Retinal pigment epithelial cell (primary cell): Measurements from ENCODE around the gene PRRT1.

Experiments used
- DNase-seq: peaks from one replicate; pipeline ENCODE4 v3.0.0-alpha.2; 2010; ENCODE audit warnings: low read depth
- H3K4me3 ChIP-seq: 2 replicates; pipeline ENCODE4 v1.5.1; 2011; ENCODE audit warnings: mild to moderate bottlenecking, low read length, control low read depth, moderate library complexity
- CTCF ChIP-seq: conservative IDR thresholded peaks from 2 replicates; pipeline ENCODE4 v1.5.1; 2011; ENCODE audit warnings: low read depth, low read length, control low read depth, inconsistent platforms

Gene PRRT1

GRCh38 chr6:32152769-32153563 is 1.2 kb upstream of the PRRT1 start:
- peak overlapping the region; percentile 92 for H3K4me3 ChIP-seq

GRCh38 chr6:32151181-32151862 is 417 bp downstream of the PRRT1 start:
- no peak for DNase-seq
- TF ChIP-seq CTCF, result no peak
- H3K4me3 ChIP-seq, result no peak overlapping the region

More at GRCh38 chr6:32152769-32153563, 1.2 kb upstream of the PRRT1 start:
- no peak for TF ChIP-seq CTCF
- no peak for DNase-seq

- no peak for TF ChIP-seq CTCF
- H3K4me3 ChIP-seq, result no peak overlapping the region
- DNase-seq, result no peak
These were observed 1.5 kb downstream of the PRRT1 start for GRCh38 chr6:32149932-32150870.

- DNase-seq, result no peak
- no peak for TF ChIP-seq CTCF
- peak overlapping the region; percentile 56 for H3K4me3 ChIP-seq
These were observed 2.5 kb downstream of the PRRT1 start for GRCh38 chr6:32149092-32149755.

- peak; percentile 38 for TF ChIP-seq CTCF
- DNase-seq, result no peak
- H3K4me3 ChIP-seq, result peak overlapping the region; percentile 56
These were observed 3.2 kb downstream of the PRRT1 start for GRCh38 chr6:32148289-32149091.

GRCh38 chr6:32147401-32148132 is 4.2 kb downstream of the PRRT1 start:
- peak overlapping the region; percentile 56 for H3K4me3 ChIP-seq
- no peak for DNase-seq
- TF ChIP-seq CTCF, result no peak
